ENCODE measurements around the gene PLEKHA3. TPM values are rescaled to one million over a fixed set of nuclear protein-coding genes. Genes with fewer than 3 reads are reported as not detected.

The PLEKHA3 gene
- 8.4 and 8.6 TPM in 2 replicates for total RNA-seq

DNA sequence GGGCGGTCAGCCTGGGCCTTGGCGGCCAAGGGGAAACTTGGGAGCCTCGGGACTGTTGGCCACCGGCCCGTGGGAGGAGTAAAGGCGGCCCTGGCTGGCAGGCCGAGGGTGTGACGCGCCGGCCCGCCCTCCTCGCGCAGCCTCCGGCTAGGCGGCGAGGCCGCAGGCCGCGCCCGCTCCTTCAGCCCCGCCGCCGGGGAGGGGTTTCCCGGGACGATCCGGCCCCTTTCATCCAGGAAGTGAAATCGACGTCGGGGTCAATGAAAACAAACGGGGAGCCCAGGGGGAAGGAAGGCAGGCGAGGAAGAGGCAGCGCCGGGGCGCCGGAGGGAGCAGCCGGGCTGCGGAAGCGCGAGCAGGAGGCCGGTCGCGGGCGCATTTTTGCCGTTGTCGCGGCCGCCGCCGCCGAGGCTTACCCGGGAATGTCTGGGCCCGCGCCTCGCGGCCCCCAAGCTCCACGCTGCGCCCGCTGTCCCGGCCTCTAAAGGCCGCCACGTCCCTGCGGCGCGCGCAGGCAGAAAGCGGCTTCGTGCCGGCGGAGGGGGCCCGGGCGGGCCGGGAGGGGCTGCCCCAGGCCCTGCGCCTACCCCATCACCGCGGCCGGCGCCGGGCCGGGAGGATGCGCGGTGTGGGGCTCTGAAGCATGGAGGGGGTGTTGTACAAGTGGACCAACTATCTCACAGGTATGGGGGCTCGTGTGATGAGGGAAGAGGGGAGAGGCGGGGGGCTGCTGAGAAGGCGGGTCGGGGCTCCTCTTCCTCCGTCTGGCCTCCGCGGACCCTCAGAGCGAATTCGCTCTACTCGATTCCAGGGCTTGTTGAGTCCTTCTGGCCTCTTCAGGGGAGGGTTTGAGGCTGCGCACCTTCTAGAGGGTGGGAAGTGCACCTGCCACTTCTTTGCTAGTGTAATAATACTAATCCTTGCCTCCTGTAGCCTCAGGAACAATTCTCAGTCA, at the start of gene PLEKHA3:
TSS of gene PLEKHA3 (plus strand) at position 231 of the 955 bp plus-strand sequence. CDS start at position 644, 413 bp downstream.
- DNase-seq (ENCODE audit: low read depth), result peak; percentile 98
- H3K4me3 ChIP-seq (ENCODE audit: low read depth, low read length), result peak within 1 kb of the TSS; percentile 90
- no peak for TF ChIP-seq CTCF (IDR thresholded peaks at IDR 0.05; ENCODE audit: insufficient read depth, low read depth, low read length)

DNA sequence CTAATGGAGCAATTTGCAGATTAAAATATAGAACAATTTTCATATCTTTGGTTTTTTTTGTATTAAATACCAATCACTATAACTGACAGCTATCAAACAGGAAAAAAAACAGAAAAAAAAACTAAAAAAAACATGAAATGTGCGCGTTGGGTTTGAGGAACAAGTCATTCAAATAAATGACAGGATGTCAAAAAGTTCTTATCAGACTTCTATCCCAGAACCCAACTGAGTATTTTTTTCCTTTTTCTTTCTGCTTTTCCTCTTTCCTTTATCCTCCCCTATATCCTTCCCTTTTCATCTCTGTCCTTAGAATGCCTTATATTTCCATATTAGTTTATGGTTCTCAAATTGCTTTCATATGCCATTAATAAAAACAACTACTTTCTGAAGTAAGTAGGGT, 43.6 kb upstream of the PLEKHA3 start:
- H3K4me3 ChIP-seq (ENCODE audit: low read depth, low read length), result no peak overlapping the region
- no peak for DNase-seq (ENCODE audit: low read depth)
- TF ChIP-seq CTCF (IDR thresholded peaks at IDR 0.05; ENCODE audit: insufficient read depth, low read depth, low read length), result no peak

- no peak overlapping the region for H3K4me3 ChIP-seq (ENCODE audit: low read depth, low read length)
- TF ChIP-seq CTCF (IDR thresholded peaks at IDR 0.05; ENCODE audit: insufficient read depth, low read depth, low read length), result no peak
- DNase-seq (ENCODE audit: low read depth), result no peak
Measured at GRCh38 chr2:178441426-178441825, 38.8 kb upstream of the PLEKHA3 start.

DNA sequence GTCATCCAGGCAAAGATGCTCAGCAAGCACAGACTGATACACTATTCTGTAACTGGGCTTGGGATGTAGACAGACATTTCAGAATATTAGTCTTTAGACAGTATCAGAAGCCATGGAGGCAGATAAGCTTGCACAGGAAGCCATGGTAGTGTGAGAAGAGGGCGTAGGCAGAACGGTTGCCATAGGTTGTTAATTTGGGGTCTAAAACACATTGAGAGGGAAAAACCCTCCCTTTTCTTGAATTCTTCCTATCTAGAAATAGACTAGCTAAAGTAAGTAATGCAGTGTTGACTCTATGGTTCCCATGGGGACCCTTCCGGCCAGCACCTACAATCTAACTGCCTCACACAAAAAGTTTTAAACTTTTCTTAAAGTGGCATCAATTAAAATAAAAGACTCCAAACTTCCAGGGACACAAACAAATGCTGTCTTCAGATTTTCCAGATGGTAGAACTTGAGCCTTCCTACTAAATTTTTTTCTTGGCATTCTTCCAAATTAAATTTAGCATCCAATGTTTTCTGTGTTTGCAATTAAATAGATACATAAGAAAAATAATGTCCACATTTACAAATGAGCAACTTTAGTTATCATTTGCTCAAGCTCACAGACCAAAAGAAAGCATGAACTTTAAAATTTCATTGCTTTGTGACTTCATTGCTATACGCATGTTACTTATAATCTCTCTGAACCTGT, 31.1 kb upstream of the PLEKHA3 start:
- peak overlapping the region; percentile 91 for H3K4me3 ChIP-seq (ENCODE audit: low read depth, low read length)
- no peak for DNase-seq (ENCODE audit: low read depth)
- TF ChIP-seq CTCF (IDR thresholded peaks at IDR 0.05; ENCODE audit: insufficient read depth, low read depth, low read length), result no peak

DNA sequence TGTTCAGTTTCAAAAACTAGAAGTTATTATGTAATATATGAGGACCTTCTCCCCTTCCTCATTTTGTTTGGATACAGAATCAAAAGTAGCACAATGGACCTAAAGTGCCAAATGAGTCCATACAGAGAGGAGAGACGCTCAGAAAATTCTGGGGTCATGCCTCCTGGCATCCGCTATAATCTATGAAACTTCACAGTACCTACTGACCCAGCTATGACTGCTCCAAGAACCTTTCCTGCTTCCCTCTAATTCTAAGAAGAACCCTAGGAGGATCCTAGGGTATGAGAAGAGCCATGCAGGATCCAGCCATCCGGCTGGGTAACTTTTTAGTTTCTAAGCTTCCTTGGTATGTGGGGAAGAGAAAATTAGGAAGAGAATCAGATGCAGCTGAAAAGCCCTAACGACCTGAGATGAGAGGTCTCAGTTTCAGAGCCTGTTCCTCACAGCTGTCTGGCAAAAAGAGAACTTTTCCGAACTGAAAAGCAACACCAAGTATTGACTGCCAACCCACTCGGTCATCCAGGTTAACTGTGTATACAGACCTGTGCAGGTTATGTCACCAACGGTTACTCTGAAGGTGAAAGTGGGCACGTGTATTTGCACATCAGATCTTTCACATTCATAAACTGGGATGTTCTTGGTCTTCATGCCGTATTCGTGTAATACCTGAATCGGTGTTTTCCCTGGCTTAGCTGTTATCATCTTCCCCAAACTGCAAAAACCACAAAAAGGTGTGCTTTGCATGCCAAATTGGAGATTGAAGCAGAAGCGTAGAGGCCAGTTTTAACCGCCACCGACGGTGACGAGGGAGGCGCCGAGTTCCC, 30.3 kb upstream of the PLEKHA3 start:
- TF ChIP-seq CTCF (IDR thresholded peaks at IDR 0.05; ENCODE audit: insufficient read depth, low read depth, low read length), result no peak
- DNase-seq (ENCODE audit: low read depth), result peak; percentile 8
- peak overlapping the region; percentile 91 for H3K4me3 ChIP-seq (ENCODE audit: low read depth, low read length)

DNA sequence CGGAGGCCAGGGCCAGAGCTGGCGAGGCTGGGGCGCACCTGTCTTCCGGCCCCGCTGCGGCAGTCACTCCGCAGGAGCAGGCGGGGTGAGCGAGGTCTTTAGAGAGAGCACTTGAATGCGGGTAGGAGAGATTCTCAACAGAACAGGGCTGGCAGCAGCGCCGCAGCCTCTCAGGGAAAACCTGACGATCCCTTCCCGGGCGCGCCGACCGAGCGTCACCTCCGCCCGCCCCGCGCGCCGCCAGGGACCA, 29.8 kb upstream of the PLEKHA3 start:
- H3K4me3 ChIP-seq (ENCODE audit: low read depth, low read length), result peak overlapping the region; percentile 91
- no peak for DNase-seq (ENCODE audit: low read depth)
- no peak for TF ChIP-seq CTCF (IDR thresholded peaks at IDR 0.05; ENCODE audit: insufficient read depth, low read depth, low read length)

All from fibroblast of villous mesenchyme (primary cell).